Activated CD4-positive, alpha-beta T cell treated with anti-CD3 and anti-CD28 coated beads for 48 hours (primary cell): ENCODE measurements around the gene RTN4.

Experiments used
- DNase-seq: peaks from one replicate; pipeline ENCODE4 v3.0.0-alpha.2; 2020

Gene RTN4

GRCh38 chr2:54946220-54946805 is 103.9 kb downstream of the RTN4 start:
- no peak for DNase-seq

GRCh38 chr2:54945391-54946219 is 104.6 kb downstream of the RTN4 start:
- peak; percentile 62 for DNase-seq

GRCh38 chr2:54944724-54945326 is 105.4 kb downstream of the RTN4 start:
- DNase-seq: no peak

- peak; percentile 6 for DNase-seq
Observed at GRCh38 chr2:54942373-54942772, 107.9 kb downstream of the RTN4 start.

GRCh38 chr2:54941248-54941984 is 108.8 kb downstream of the RTN4 start:
- no peak for DNase-seq

- no peak for DNase-seq
Observed at GRCh38 chr2:54940723-54941122, 109.5 kb downstream of the RTN4 start.

- no peak for DNase-seq
Observed at GRCh38 chr2:54939446-54940118, 110.7 kb downstream of the RTN4 start.

- no peak for DNase-seq
Observed at GRCh38 chr2:54936766-54937165, 113.5 kb downstream of the RTN4 start.

- no peak for DNase-seq
Observed at GRCh38 chr2:54935389-54935788, 114.9 kb downstream of the RTN4 start.

- DNase-seq: no peak
Observed at GRCh38 chr2:54931473-54931872, 118.8 kb downstream of the RTN4 start.

GRCh38 chr2:54928719-54929118 is 121.5 kb downstream of the RTN4 start:
- DNase-seq: no peak

GRCh38 chr2:54927751-54928615 is 122.3 kb downstream of the RTN4 start:
- DNase-seq: no peak

GRCh38 chr2:54927085-54927750 is 123.0 kb downstream of the RTN4 start:
- DNase-seq: no peak

GRCh38 chr2:54925022-54925421 is 125.2 kb downstream of the RTN4 start:
- DNase-seq: no peak

- no peak for DNase-seq
Observed at GRCh38 chr2:54924121-54924520, 126.1 kb downstream of the RTN4 start.
